ENCODE results near the gene TJP2.

The TJP2 gene

GRCh38 chr9:69214939-69215338 lies 40.9 kb downstream of the TJP2 start:
- Histone ChIP-seq H3K9me3 (ENCODE audit: insufficient read depth, low read length) (no peaks in the 10 kb centered on the region), H3K27me3 (ENCODE audit: insufficient read depth, insufficient read length) (no peaks in the 10 kb centered on the region), H3K4me1 (ENCODE audit: insufficient read depth, insufficient read length) (no peaks in the 10 kb centered on the region), H3K9ac (ENCODE audit: insufficient read length, low read depth) (no peak overlapping the region), H3K4me3 (ENCODE audit: insufficient read length, low read depth) (no peak overlapping the region), H3K36me3 (ENCODE audit: insufficient read depth, insufficient read length, low read length) (peaks cover 21% of the 10 kb centered on the region)
- TF ChIP-seq YY1 (IDR thresholded peaks at IDR 0.05; ENCODE audit: insufficient read depth, insufficient read length) = no peak
- no peak for TF ChIP-seq ZNF274 (IDR thresholded peaks at IDR 0.05; ENCODE audit: low read depth, low read length)
- no peak for TF ChIP-seq SUZ12 (IDR thresholded peaks at IDR 0.05; ENCODE audit: extremely low read depth, insufficient read depth, insufficient read length)
- no peak for DNase-seq (ENCODE audit: low read depth, low spot score)

GRCh38 chr9:69215774-69216485 lies 41.9 kb downstream of the TJP2 start:
- no peaks in the 10 kb centered on the region for H3K4me1 ChIP-seq (ENCODE audit: insufficient read depth, insufficient read length)
- no peaks in the 10 kb centered on the region for H3K9me3 ChIP-seq (ENCODE audit: insufficient read depth, low read length)
- no peak overlapping the region for H3K4me3 ChIP-seq (ENCODE audit: insufficient read length, low read depth)
- no peak for DNase-seq (ENCODE audit: low read depth, low spot score)
- H3K9ac ChIP-seq (ENCODE audit: insufficient read length, low read depth) = no peak overlapping the region
- peaks cover 24% of the 10 kb centered on the region for H3K36me3 ChIP-seq (ENCODE audit: insufficient read depth, insufficient read length, low read length)
- TF ChIP-seq ZNF274 (IDR thresholded peaks at IDR 0.05; ENCODE audit: low read depth, low read length) = no peak
- TF ChIP-seq YY1 (IDR thresholded peaks at IDR 0.05; ENCODE audit: insufficient read depth, insufficient read length) = no peak
- no peak for TF ChIP-seq SUZ12 (IDR thresholded peaks at IDR 0.05; ENCODE audit: extremely low read depth, insufficient read depth, insufficient read length)
- H3K27me3 ChIP-seq (ENCODE audit: insufficient read depth, insufficient read length) = no peaks in the 10 kb centered on the region

GRCh38 chr9:69218166-69218565 lies 44.1 kb downstream of the TJP2 start:
- Histone ChIP-seq H3K36me3 (ENCODE audit: insufficient read depth, insufficient read length, low read length) (peaks cover 40% of the 10 kb centered on the region), H3K27me3 (ENCODE audit: insufficient read depth, insufficient read length) (no peaks in the 10 kb centered on the region), H3K9ac (ENCODE audit: insufficient read length, low read depth) (no peak overlapping the region), H3K4me3 (ENCODE audit: insufficient read length, low read depth) (no peak overlapping the region), H3K4me1 (ENCODE audit: insufficient read depth, insufficient read length) (no peaks in the 10 kb centered on the region), H3K9me3 (ENCODE audit: insufficient read depth, low read length) (no peaks in the 10 kb centered on the region)
- TF ChIP-seq YY1 (IDR thresholded peaks at IDR 0.05; ENCODE audit: insufficient read depth, insufficient read length) = no peak
- no peak for TF ChIP-seq SUZ12 (IDR thresholded peaks at IDR 0.05; ENCODE audit: extremely low read depth, insufficient read depth, insufficient read length)
- TF ChIP-seq ZNF274 (IDR thresholded peaks at IDR 0.05; ENCODE audit: low read depth, low read length) = no peak
- no peak for DNase-seq (ENCODE audit: low read depth, low spot score)

GRCh38 chr9:69221036-69221435 lies 47.0 kb downstream of the TJP2 start:
- H3K9me3 ChIP-seq (ENCODE audit: insufficient read depth, low read length) = no peaks in the 10 kb centered on the region
- H3K36me3 ChIP-seq (ENCODE audit: insufficient read depth, insufficient read length, low read length) = peaks cover 53% of the 10 kb centered on the region
- H3K27me3 ChIP-seq (ENCODE audit: insufficient read depth, insufficient read length) = no peaks in the 10 kb centered on the region
- H3K9ac ChIP-seq (ENCODE audit: insufficient read length, low read depth) = no peak overlapping the region
- H3K4me1 ChIP-seq (ENCODE audit: insufficient read depth, insufficient read length) = no peaks in the 10 kb centered on the region
- no peak for TF ChIP-seq SUZ12 (IDR thresholded peaks at IDR 0.05; ENCODE audit: extremely low read depth, insufficient read depth, insufficient read length)
- TF ChIP-seq ZNF274 (IDR thresholded peaks at IDR 0.05; ENCODE audit: low read depth, low read length) = no peak
- no peak for TF ChIP-seq YY1 (IDR thresholded peaks at IDR 0.05; ENCODE audit: insufficient read depth, insufficient read length)
- no peak for DNase-seq (ENCODE audit: low read depth, low spot score)
- no peak overlapping the region for H3K4me3 ChIP-seq (ENCODE audit: insufficient read length, low read depth)

GRCh38 chr9:69222970-69223369 lies 48.9 kb downstream of the TJP2 start:
- Histone ChIP-seq H3K9me3 (ENCODE audit: insufficient read depth, low read length) (no peaks in the 10 kb centered on the region), H3K36me3 (ENCODE audit: insufficient read depth, insufficient read length, low read length) (peaks cover 61% of the 10 kb centered on the region), H3K9ac (ENCODE audit: insufficient read length, low read depth) (no peak overlapping the region), H3K27me3 (ENCODE audit: insufficient read depth, insufficient read length) (no peaks in the 10 kb centered on the region), H3K4me3 (ENCODE audit: insufficient read length, low read depth) (no peak overlapping the region), H3K4me1 (ENCODE audit: insufficient read depth, insufficient read length) (no peaks in the 10 kb centered on the region)
- no peak for DNase-seq (ENCODE audit: low read depth, low spot score)
- TF ChIP-seq SUZ12 (IDR thresholded peaks at IDR 0.05; ENCODE audit: extremely low read depth, insufficient read depth, insufficient read length) (no peak), YY1 (IDR thresholded peaks at IDR 0.05; ENCODE audit: insufficient read depth, insufficient read length) (no peak), ZNF274 (IDR thresholded peaks at IDR 0.05; ENCODE audit: low read depth, low read length) (no peak)

GRCh38 chr9:69223605-69224004 lies 49.5 kb downstream of the TJP2 start:
- H3K27me3 ChIP-seq (ENCODE audit: insufficient read depth, insufficient read length) = no peaks in the 10 kb centered on the region
- no peaks in the 10 kb centered on the region for H3K9me3 ChIP-seq (ENCODE audit: insufficient read depth, low read length)
- H3K4me3 ChIP-seq (ENCODE audit: insufficient read length, low read depth) = no peak overlapping the region
- TF ChIP-seq YY1 (IDR thresholded peaks at IDR 0.05; ENCODE audit: insufficient read depth, insufficient read length) (no peak), SUZ12 (IDR thresholded peaks at IDR 0.05; ENCODE audit: extremely low read depth, insufficient read depth, insufficient read length) (no peak), ZNF274 (IDR thresholded peaks at IDR 0.05; ENCODE audit: low read depth, low read length) (no peak)
- DNase-seq (ENCODE audit: low read depth, low spot score) = peak; percentile 76
- H3K36me3 ChIP-seq (ENCODE audit: insufficient read depth, insufficient read length, low read length) = peaks cover 60% of the 10 kb centered on the region
- no peak overlapping the region for H3K9ac ChIP-seq (ENCODE audit: insufficient read length, low read depth)
- H3K4me1 ChIP-seq (ENCODE audit: insufficient read depth, insufficient read length) = no peaks in the 10 kb centered on the region

- Histone ChIP-seq H3K4me1 (ENCODE audit: insufficient read depth, insufficient read length) (peaks cover 3% of the 10 kb centered on the region), H3K4me3 (ENCODE audit: insufficient read length, low read depth) (no peak overlapping the region), H3K27me3 (ENCODE audit: insufficient read depth, insufficient read length) (no peaks in the 10 kb centered on the region), H3K9ac (ENCODE audit: insufficient read length, low read depth) (no peak overlapping the region), H3K9me3 (ENCODE audit: insufficient read depth, low read length) (no peaks in the 10 kb centered on the region), H3K36me3 (ENCODE audit: insufficient read depth, insufficient read length, low read length) (peaks cover 62% of the 10 kb centered on the region)
- TF ChIP-seq SUZ12 (IDR thresholded peaks at IDR 0.05; ENCODE audit: extremely low read depth, insufficient read depth, insufficient read length) = no peak
- no peak for TF ChIP-seq YY1 (IDR thresholded peaks at IDR 0.05; ENCODE audit: insufficient read depth, insufficient read length)
- DNase-seq (ENCODE audit: low read depth, low spot score) = no peak
Observed at GRCh38 chr9:69229367-69229766, 55.3 kb downstream of the TJP2 start.

Measured in NT2/D1 (cell line).